K562 (cell line): ENCODE measurements around the gene LIMCH1. TPM values are rescaled to one million over a fixed set of nuclear protein-coding genes. Genes with fewer than 3 reads are reported as not detected.

Experiments used
- ATAC-seq: fragments of 200-7000 bp; cut with Tn5 transposase; 3 replicates; pipeline ENCODE4 v1.9.1; 2020; ENCODE audit warnings: moderate library complexity
- BruUV-seq: library from RNA; stranded (reverse); fragments of 400-500 nt; replicated peaks from 2 replicates; lab custom pipeline; 2021; lab: Mats Ljungman, UMichigan
- CTCF ChIA-PET: fragments of 300-600 bp; formaldehyde crosslinking; extraction: SDS; loops from one replicate; lab custom pipeline; 2021; ENCODE audit warnings: low intra/inter-chr PET ratio; lab: Yijun Ruan, JAX
- POLR2A ChIA-PET: fragments of 300-600, 350-650 bp; sonication (Branson Sonifier 250); formaldehyde crosslinking; extraction: SDS; loops from one replicate; lab custom pipeline; 2021; ENCODE audit warnings: antibody characterized with exemption, inconsistent platforms; lab: Yijun Ruan, JAX
- DNase-seq, 4 experiments: peaks; one replicate each; pipeline versions ENCODE4 v3.0.0 to v3.0.0-alpha.2; 2011 to 2018; ENCODE audit warnings: low spot score in 3 of 4, mixed read lengths in 3 of 4; ENCODE audit errors: extremely low read depth in 1 of 4
- FAIRE-seq: peaks from 2 replicates; lab custom pipeline; 2011; peaks lifted over from hg19 to GRCh38; lab: Jason Lieb, UNC
- H2AFZ ChIP-seq: 2 replicates; pipeline ENCODE4 v1.6.0; 2011; ENCODE audit warnings: low read depth, low read length, control low read depth, inconsistent platforms
- H3K27ac ChIP-seq: fragments of 200-600 bp; 3 replicates; pipeline ENCODE4 v1.8.0; 2011; ENCODE audit warnings: low read depth, mild to moderate bottlenecking, control low read depth, inconsistent platforms, low read length, moderate library complexity, mixed read lengths; ENCODE audit errors: extremely low read depth
- H3K27me3 ChIP-seq, 2 experiments: fragments of 300-600 bp in 1 of 2; 2 replicates in 1 of 2; 3 replicates in 1 of 2; pipeline versions ENCODE4 v1.6.0 to v1.8.0; 2011; ENCODE audit warnings: inconsistent platforms in 2 of 2, low read length in 2 of 2, mild to moderate bottlenecking in 1 of 2, mixed read lengths in 1 of 2, moderate library complexity in 1 of 2; ENCODE audit not compliant: control insufficient read depth in 2 of 2, insufficient read depth in 2 of 2
- H3K36me3 ChIP-seq: fragments of 300-600 bp; 3 replicates; pipeline ENCODE4 v1.8.0; 2011; ENCODE audit warnings: mild to moderate bottlenecking, low read length, inconsistent platforms; ENCODE audit not compliant: control insufficient read depth, insufficient read depth
- H3K4me1 ChIP-seq, 2 experiments: fragments of 200-600 bp in 1 of 2; replicated peaks in 1 of 2; 2 replicates in 1 of 2; 3 replicates in 1 of 2; pipeline versions ENCODE4 v1.5.1 to v1.8.0; 2011; ENCODE audit warnings: inconsistent platforms in 2 of 2, low read length in 2 of 2, mild to moderate bottlenecking in 1 of 2, mixed read lengths in 1 of 2, moderate library complexity in 1 of 2; ENCODE audit not compliant: control insufficient read depth in 2 of 2, insufficient read depth in 2 of 2
- H3K4me2 ChIP-seq: 2 replicates; pipeline ENCODE4 v1.6.1; 2011; ENCODE audit warnings: low read length, control low read depth, inconsistent platforms, mixed read lengths; ENCODE audit not compliant: insufficient read depth
- H3K4me3 ChIP-seq: fragments of 200-600 bp; sonication (generic), shearing (Covaris generic); 2 replicates; pipeline ENCODE4 v1.5.1; 2016; ENCODE audit warnings: control low read depth, inconsistent platforms
- H3K79me2 ChIP-seq: fragments of 200-600 bp; 3 replicates; pipeline ENCODE4 v1.8.0; 2011; ENCODE audit warnings: low read length, inconsistent platforms; ENCODE audit not compliant: control insufficient read depth, insufficient read depth
- H3K9ac ChIP-seq, 2 experiments: 2 replicates each; pipeline versions ENCODE4 v1.6.0 to v1.6.1; 2011; ENCODE audit warnings: low read depth in 2 of 2, low read length in 2 of 2, control low read depth in 1 of 2, inconsistent platforms in 1 of 2, mild to moderate bottlenecking in 1 of 2, mixed read lengths in 1 of 2; ENCODE audit not compliant: insufficient read depth in 1 of 2
- H3K9me1 ChIP-seq: one replicate; pipeline ENCODE4 v1.6.0; 2011; ENCODE audit warnings: inconsistent platforms, mild to moderate bottlenecking, low read length, moderate library complexity; ENCODE audit not compliant: control insufficient read depth, insufficient read depth
- H3K9me3 ChIP-seq: replicated peaks from 2 replicates; pipeline ENCODE4 v1.5.1; 2011; ENCODE audit warnings: low read depth, low read length, inconsistent platforms; ENCODE audit not compliant: control insufficient read depth, insufficient read depth
- H4K20me1 ChIP-seq: replicated peaks from 2 replicates; pipeline ENCODE4 v1.6.1; 2011; ENCODE audit warnings: low read length, inconsistent platforms, mixed read lengths; ENCODE audit not compliant: control insufficient read depth, insufficient read depth
- BACH1 ChIP-seq: fragments of 200-800 bp; sonication (Bioruptor generic); IDR thresholded peaks from 2 replicates; pipeline ENCODE4 v1.6.1; 2016; ENCODE audit warnings: missing genetic modification characterization, missing compliant biosample characterization
- CEBPZ ChIP-seq: fragments of 150-350 bp; IDR thresholded peaks from 2 replicates; pipeline ENCODE4 v1.6.1; 2014; ENCODE audit warnings: low read depth, mild to moderate bottlenecking, low read length, borderline replicate concordance
- KDM5B ChIP-seq: fragments of 200-600 bp; sonication (generic); IDR thresholded peaks from 2 replicates; pipeline ENCODE4 v1.6.1; 2012; ENCODE audit warnings: low read depth, mild to moderate bottlenecking, moderate library complexity, low read length, control low read depth, inconsistent platforms; ENCODE audit not compliant: insufficient replicate concordance
- MAFF ChIP-seq: IDR thresholded peaks from 2 replicates; pipeline ENCODE4 v1.6.1; 2012; ENCODE audit warnings: low read length, improper control_type of control experiment
- PURB ChIP-seq: sonication (generic); formaldehyde crosslinking; IDR thresholded peaks from 2 replicates; pipeline ENCODE4 v1.9.0; 2021; ENCODE audit warnings: low read depth, mild to moderate bottlenecking, missing genetic modification reagents
- RBM34 ChIP-seq: fragments of 200-400 bp; formaldehyde crosslinking; IDR thresholded peaks from 2 replicates; pipeline ENCODE4 v1.6.1; 2018; ENCODE audit warnings: low read length, borderline replicate concordance; ENCODE audit not compliant: insufficient read depth
- SMC3 ChIP-seq: conservative IDR thresholded peaks from 2 replicates; pipeline ENCODE4 v1.6.1; 2011; ENCODE audit warnings: low read depth, low read length, improper control_type of control experiment; ENCODE audit not compliant: insufficient read depth
- TCFL5 ChIP-seq: fragments of 250-450 bp; sonication (Bioruptor Pico); conservative IDR thresholded peaks from 2 replicates; pipeline ENCODE4 v1.6.1; 2021; ENCODE audit warnings: mild to moderate bottlenecking, moderate library complexity, matching md5 sums
- THRA ChIP-seq: fragments of 450-650 bp; IDR thresholded peaks from 2 replicates; pipeline ENCODE4 v1.6.1; 2017; ENCODE audit warnings: mild to moderate bottlenecking, moderate library complexity
- ZKSCAN8 ChIP-seq: fragments of 200-800 bp; sonication (Bioruptor generic); IDR thresholded peaks from 2 replicates; pipeline ENCODE4 v1.6.1; 2016; ENCODE audit warnings: missing genetic modification characterization, missing compliant biosample characterization
- ZNF124 ChIP-seq: sonication (generic); formaldehyde crosslinking; IDR thresholded peaks from 2 replicates; pipeline ENCODE4 v1.8.1; 2022; ENCODE audit warnings: missing genetic modification reagents
- ZNF354B ChIP-seq: fragments of 250-450 bp; sonication (Bioruptor Pico); IDR thresholded peaks from 2 replicates; pipeline ENCODE4 v1.4.0; 2020
- WGBS: fragments of 100-300 bp; shearing (Covaris generic); methylation state at CpG from one replicate; pipeline ENCODE4 v1.1.6; 2016; ENCODE audit warnings: low coverage, mixed read lengths; ENCODE audit not compliant: insufficient coverage; ENCODE audit errors: missing lambda C conversion rate; 5-methylcytosine and 5-hydroxymethylcytosine counted together
- in situ Hi-C: fragments of 300-500 bp; cut with MboI; formaldehyde crosslinking; loops from 4 replicates; pipeline ENCODE4 v1.15.0; 2018; ENCODE audit warnings: inconsistent platforms, mixed read lengths
- intact Hi-C: fragments of 100-400 bp; cut with micrococcal nuclease; formaldehyde crosslinking; loops from 2 replicates; pipeline ENCODE4 v1.14.2; 2022
- polyA plus RNA-seq, 8 experiments: library from polyadenylated mRNA; depleted of rRNA in 4 of 8; stranded (reverse) in 5 of 8; unstranded in 3 of 8; fragments of >200 nt; fragmentation: Nextera tagmentation in 2 of 8; fragmentation: Illumina TruSeq in 1 of 8; extraction: Ambion mirVana in 2 of 8; extraction: Trizol in 1 of 8; gene quantifications; 2 replicates each; pipeline versions ENCODE4 v1.2.1 to v1.2.3, GENCODE V29; 2011 to 2014; ENCODE audit warnings: inconsistent platforms in 1 of 8, missing spikeins in 1 of 8
- total RNA-seq, 7 experiments: library from RNA; depleted of rRNA in 6 of 7; stranded (reverse); fragments of >200 nt in 6 of 7; fragmentation: Illumina TruSeq in 2 of 7; extraction: Trizol in 2 of 7; gene quantifications; 2 replicates each; pipeline versions ENCODE4 v1.2.1 to v1.2.3, GENCODE V29; 2011 to 2021; ENCODE audit warnings: low replicate concordance in 1 of 7

LIMCH1 gene
- total and polyA plus RNA-seq, 9 of the 15 experiments (the other 6 are each of a cell fraction or from before 2014, with no cell fraction given): 0.35 TPM; not detected in 8

DNA sequence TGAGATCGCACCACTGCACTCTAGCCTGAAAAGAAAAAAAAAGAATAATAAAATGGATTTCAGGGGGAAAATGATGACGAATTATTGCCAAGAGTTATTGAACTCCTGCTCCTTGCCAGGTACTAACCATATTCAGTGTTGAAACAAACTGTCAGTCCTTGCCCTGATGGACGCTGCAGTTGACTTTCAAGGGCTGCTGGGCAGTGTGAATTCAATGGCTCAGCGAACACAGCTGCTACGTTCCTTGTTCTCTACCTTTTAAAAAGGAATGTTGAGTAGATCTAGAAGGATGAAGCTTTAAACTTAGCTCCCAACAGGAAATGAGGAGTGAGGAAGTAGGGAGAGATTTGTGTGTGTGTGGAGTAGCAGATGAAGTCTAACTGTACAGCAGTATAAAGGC is 2.7 kb downstream of the LIMCH1 start:
- ChIA-PET POLR2A (no interaction called here), CTCF (no interaction called here)
- no peaks in the 10 kb centered on the region for H4K20me1 ChIP-seq
- WGBS: 1% methylated on average over 5 of the region's 5 CpGs
- H3K4me2 ChIP-seq: no peak overlapping the region
- H3K4me1 ChIP-seq: no peaks in the 10 kb centered on the region
- no peak overlapping the region for H3K4me3 ChIP-seq
- no peak overlapping the region for H3K27ac ChIP-seq
- H3K27me3 ChIP-seq: peaks cover 0 to 6% of the 10 kb centered on the region in 2 experiments; a peak in 3 of 5 replicates
- no peak for TF ChIP-seq ZNF354B (CRISPR knock-in tag)
- TF ChIP-seq MAFF: no peak
- no peak for TF ChIP-seq KDM5B
- no peaks in the 10 kb centered on the region for H3K9me1 ChIP-seq
- H3K9me3 ChIP-seq: no peaks in the 10 kb centered on the region
- no peak for ATAC-seq
- intact Hi-C loops: no loop called here
- H3K79me2 ChIP-seq: no peaks in the 10 kb centered on the region
- in situ Hi-C loops: no loop called here
- H3K36me3 ChIP-seq: no peaks in the 10 kb centered on the region
- no peak overlapping the region for H2AFZ ChIP-seq
- no TSS peak for BruUV-seq
- FAIRE-seq: no peak
- H3K9ac ChIP-seq: no peak overlapping the region
- DNase-seq: no peak

- no peak overlapping the region for H3K4me3 ChIP-seq
- H3K27me3 ChIP-seq: peaks cover 0 to 6% of the 10 kb centered on the region in 2 experiments; a peak in 2 of 5 replicates
- no TSS peak for BruUV-seq
- WGBS: 3% methylated on average over 7 of the region's 7 CpGs
- ATAC-seq (no peak), FAIRE-seq (no peak), DNase-seq (no peak)
- H3K4me1 ChIP-seq: no peaks in the 10 kb centered on the region
- in situ Hi-C loops (no loop called here), intact Hi-C loops (no loop called here)
- ChIA-PET CTCF (no interaction called here), POLR2A (no interaction called here)
- no peaks in the 10 kb centered on the region for H3K36me3 ChIP-seq
- no peaks in the 10 kb centered on the region for H3K9me1 ChIP-seq
- H4K20me1 ChIP-seq: no peaks in the 10 kb centered on the region
- no peaks in the 10 kb centered on the region for H3K9me3 ChIP-seq
- no peak overlapping the region for H3K9ac ChIP-seq
- no peaks in the 10 kb centered on the region for H3K79me2 ChIP-seq
- H2AFZ ChIP-seq: no peak overlapping the region
- no peak overlapping the region for H3K4me2 ChIP-seq
- no peak overlapping the region for H3K27ac ChIP-seq
- TF ChIP-seq ZKSCAN8 (CRISPR knock-in tag) (no peak), SMC3 (no peak), BACH1 (no peak), PURB (no peak), RBM34 (no peak), TCFL5 (no peak), THRA (no peak), ZNF124 (CRISPR knock-in tag) (no peak), CEBPZ (no peak)
Measured at GRCh38 chr4:41541687-41542094, 3.7 kb downstream of the LIMCH1 start.
